ENCODE results near the gene CYP27C1.

DNA sequence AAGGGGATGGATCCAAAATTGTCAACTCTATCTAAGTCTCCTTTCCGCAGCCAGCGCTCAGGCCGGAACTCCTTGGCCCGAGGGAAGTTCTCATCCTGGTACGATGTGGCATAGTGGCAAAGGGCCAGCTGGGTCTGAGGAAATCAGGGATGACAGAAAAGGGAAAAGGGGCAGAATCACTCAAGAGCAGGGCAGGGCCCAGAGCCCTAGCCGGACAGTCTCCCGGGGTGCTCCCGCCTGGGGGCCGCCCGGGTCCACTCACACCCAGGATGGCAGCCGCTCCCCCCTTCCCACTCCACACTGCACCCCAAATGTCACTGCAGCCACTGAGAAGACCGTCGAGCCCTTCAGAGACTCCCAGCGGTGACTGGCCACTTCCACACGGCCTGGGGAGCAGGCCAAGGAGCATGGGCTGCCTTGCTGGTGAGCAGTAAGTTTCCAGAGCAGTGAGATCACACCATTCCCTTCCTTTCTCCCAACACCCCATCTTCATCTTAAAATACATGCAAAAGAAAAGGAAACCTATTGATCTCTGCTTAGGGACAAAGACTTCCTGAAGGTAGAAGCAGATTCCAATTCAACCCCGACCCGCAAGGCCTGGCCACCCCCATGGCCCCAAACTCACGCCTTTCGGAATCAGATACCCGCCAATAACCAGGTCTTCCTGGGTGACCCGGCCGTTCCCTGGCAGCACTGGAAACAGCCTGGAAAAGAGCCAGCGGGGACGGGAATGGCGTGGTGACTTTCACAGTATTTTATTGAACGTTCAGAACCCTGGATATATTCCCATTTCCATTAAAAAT lies 26.7 kb downstream of the CYP27C1 start:
- TF ChIP-seq POLR2A (IDR thresholded peaks at IDR 0.05): no peak
- TF ChIP-seq, protein P1, sequence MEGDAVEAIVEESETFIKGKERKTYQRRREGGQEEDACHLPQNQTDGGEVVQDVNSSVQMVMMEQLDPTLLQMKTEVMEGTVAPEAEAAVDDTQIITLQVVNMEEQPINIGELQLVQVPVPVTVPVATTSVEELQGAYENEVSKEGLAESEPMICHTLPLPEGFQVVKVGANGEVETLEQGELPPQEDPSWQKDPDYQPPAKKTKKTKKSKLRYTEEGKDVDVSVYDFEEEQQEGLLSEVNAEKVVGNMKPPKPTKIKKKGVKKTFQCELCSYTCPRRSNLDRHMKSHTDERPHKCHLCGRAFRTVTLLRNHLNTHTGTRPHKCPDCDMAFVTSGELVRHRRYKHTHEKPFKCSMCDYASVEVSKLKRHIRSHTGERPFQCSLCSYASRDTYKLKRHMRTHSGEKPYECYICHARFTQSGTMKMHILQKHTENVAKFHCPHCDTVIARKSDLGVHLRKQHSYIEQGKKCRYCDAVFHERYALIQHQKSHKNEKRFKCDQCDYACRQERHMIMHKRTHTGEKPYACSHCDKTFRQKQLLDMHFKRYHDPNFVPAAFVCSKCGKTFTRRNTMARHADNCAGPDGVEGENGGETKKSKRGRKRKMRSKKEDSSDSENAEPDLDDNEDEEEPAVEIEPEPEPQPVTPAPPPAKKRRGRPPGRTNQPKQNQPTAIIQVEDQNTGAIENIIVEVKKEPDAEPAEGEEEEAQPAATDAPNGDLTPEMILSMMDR (IDR thresholded peaks at IDR 0.05): no peak
